H9 (cell line): ENCODE measurements around the gene DOLPP1. TPM values are rescaled to one million over a fixed set of nuclear protein-coding genes. Genes with fewer than 3 reads are reported as not detected.

ENCODE experiments used
- DNase-seq: peaks from one replicate; pipeline ENCODE4 v3.0.0-alpha.2; 2017
- H2AFZ ChIP-seq: one replicate; pipeline ENCODE4 v1.6.1; 2013; ENCODE audit warnings: mild to moderate bottlenecking, low read length, control low read depth, moderate library complexity
- H2AK5ac ChIP-seq: 2 replicates; pipeline ENCODE4 v1.6.1; 2013; ENCODE audit warnings: low read length, control low read depth, mixed read lengths; ENCODE audit not compliant: insufficient read length
- H2BK120ac ChIP-seq: one replicate; pipeline ENCODE4 v1.6.1; 2013; ENCODE audit warnings: low read depth, mild to moderate bottlenecking, low read length, control low read depth, inconsistent platforms; ENCODE audit not compliant: poor library complexity, severe bottlenecking
- H2BK12ac ChIP-seq: 2 replicates; pipeline ENCODE4 v1.6.1; 2013; ENCODE audit warnings: low read length, control low read depth, mixed read lengths, low read depth; ENCODE audit not compliant: insufficient read length
- H2BK15ac ChIP-seq: 2 replicates; pipeline ENCODE4 v1.6.1; 2013; ENCODE audit warnings: low read depth, low read length, control low read depth
- H2BK20ac ChIP-seq: one replicate; pipeline ENCODE4 v1.6.1; 2013; ENCODE audit warnings: low read depth, mild to moderate bottlenecking, low read length, control low read depth, inconsistent platforms; ENCODE audit not compliant: poor library complexity, severe bottlenecking
- H2BK5ac ChIP-seq: 2 replicates; pipeline ENCODE4 v1.6.1; 2013; ENCODE audit warnings: low read length, control low read depth, mixed read lengths; ENCODE audit not compliant: insufficient read length
- H3K14ac ChIP-seq: 2 replicates; pipeline ENCODE4 v1.6.1; 2013; ENCODE audit warnings: low read length, control low read depth; ENCODE audit not compliant: insufficient read depth
- H3K18ac ChIP-seq: 2 replicates; pipeline ENCODE4 v1.6.1; 2013; ENCODE audit warnings: low read depth, mild to moderate bottlenecking, mixed read lengths, low read length, control low read depth; ENCODE audit not compliant: insufficient read length
- H3K23ac ChIP-seq: 2 replicates; pipeline ENCODE4 v1.6.1; 2013; ENCODE audit warnings: low read length, control low read depth, mixed read lengths, low read depth; ENCODE audit not compliant: insufficient read length
- H3K23me2 ChIP-seq: 2 replicates; pipeline ENCODE4 v1.6.1; 2013; ENCODE audit warnings: low read depth, mild to moderate bottlenecking, mixed read lengths, low read length, control low read depth; ENCODE audit not compliant: insufficient read length, poor library complexity, severe bottlenecking
- H3K27ac ChIP-seq: 2 replicates; pipeline ENCODE4 v1.5.1; 2013; ENCODE audit warnings: low read length, control low read depth, mixed read lengths, low read depth; ENCODE audit not compliant: insufficient read length
- H3K27me3 ChIP-seq: 2 replicates; pipeline ENCODE4 v1.6.1; 2013; ENCODE audit warnings: low read length, control low read depth, inconsistent platforms; ENCODE audit not compliant: insufficient read depth
- H3K4ac ChIP-seq: 2 replicates; pipeline ENCODE4 v1.6.1; 2013; ENCODE audit warnings: low read depth, mild to moderate bottlenecking, control low read depth, inconsistent platforms, low read length, moderate library complexity
- H3K4me1 ChIP-seq: 2 replicates; pipeline ENCODE4 v1.6.1; 2013; ENCODE audit warnings: low read length, control low read depth, inconsistent platforms; ENCODE audit not compliant: insufficient read depth
- H3K4me2 ChIP-seq: 2 replicates; pipeline ENCODE4 v1.6.1; 2013; ENCODE audit warnings: low read length, control low read depth, mixed read lengths; ENCODE audit not compliant: insufficient read length, insufficient read depth
- H3K56ac ChIP-seq: 2 replicates; pipeline ENCODE4 v1.6.1; 2013; ENCODE audit warnings: low read depth, mild to moderate bottlenecking, mixed read lengths, low read length, control low read depth; ENCODE audit not compliant: insufficient read length
- H3K79me1 ChIP-seq: 2 replicates; pipeline ENCODE4 v1.6.1; 2013; ENCODE audit warnings: low read depth, mild to moderate bottlenecking, moderate library complexity, low read length, control low read depth, inconsistent platforms; ENCODE audit not compliant: insufficient read depth, poor library complexity, severe bottlenecking
- H3K79me2 ChIP-seq: 2 replicates; pipeline ENCODE4 v1.6.1; 2013; ENCODE audit warnings: low read length, control low read depth, inconsistent platforms; ENCODE audit not compliant: insufficient read depth
- H3K9ac ChIP-seq: 2 replicates; pipeline ENCODE4 v1.6.1; 2013; ENCODE audit warnings: low read length, control low read depth, mixed read lengths; ENCODE audit not compliant: insufficient read length; ENCODE audit errors: extremely low read depth
- H3K9me3 ChIP-seq: one replicate; pipeline ENCODE4 v1.6.1; 2013; ENCODE audit warnings: low read depth, low read length, inconsistent platforms; ENCODE audit not compliant: control insufficient read depth
- H3T11ph ChIP-seq: one replicate; pipeline ENCODE4 v1.6.1; 2013; ENCODE audit warnings: mild to moderate bottlenecking, low read length, control low read depth, inconsistent platforms
- H4K20me1 ChIP-seq: one replicate; pipeline ENCODE4 v1.6.1; 2013; ENCODE audit not compliant: control insufficient read depth, insufficient read length, insufficient read depth
- H4K5ac ChIP-seq: 2 replicates; pipeline ENCODE4 v1.6.1; 2013; ENCODE audit warnings: low read depth, mild to moderate bottlenecking, mixed read lengths, low read length, control low read depth; ENCODE audit not compliant: insufficient read length
- H4K8ac ChIP-seq: replicated peaks from 2 replicates; pipeline ENCODE4 v1.6.1; 2013; ENCODE audit warnings: low read length, control low read depth, mixed read lengths, low read depth; ENCODE audit not compliant: insufficient read length
- H4K91ac ChIP-seq: 2 replicates; pipeline ENCODE4 v1.6.1; 2013; ENCODE audit warnings: low read depth, mild to moderate bottlenecking, moderate library complexity, mixed read lengths, low read length, control low read depth; ENCODE audit not compliant: insufficient read length
- H3K27ac Mint-ChIP-seq, 3 experiments: 2 replicates in 2 of 3; 3 replicates in 1 of 3; pipeline ENCODE4 v1.8.0; 2020 to 2021; ENCODE audit warnings: mixed read lengths in 3 of 3, mild to moderate bottlenecking in 1 of 3, moderate library complexity in 1 of 3
- H3K27me3 Mint-ChIP-seq: 2 replicates; pipeline ENCODE4 v1.8.0; 2021; ENCODE audit warnings: low read depth, mild to moderate bottlenecking, moderate library complexity, mixed read lengths
- H3K36me3 Mint-ChIP-seq, 3 experiments: 2 replicates in 2 of 3; 3 replicates in 1 of 3; pipeline ENCODE4 v1.8.0; 2020 to 2021; ENCODE audit warnings: low read depth in 3 of 3, mixed read lengths in 3 of 3; ENCODE audit not compliant: insufficient read depth in 1 of 3
- H3K4me1 Mint-ChIP-seq, 2 experiments: 2 replicates each; pipeline ENCODE4 v1.8.0; 2020; ENCODE audit warnings: mixed read lengths in 2 of 2
- H3K4me3 Mint-ChIP-seq, 2 experiments: 2 replicates in 1 of 2; 3 replicates in 1 of 2; pipeline ENCODE4 v1.8.0; 2020 to 2021; ENCODE audit warnings: mild to moderate bottlenecking in 2 of 2, mixed read lengths in 2 of 2, moderate library complexity in 1 of 2
- H3K9me3 Mint-ChIP-seq, 2 experiments: 2 replicates in 1 of 2; 3 replicates in 1 of 2; pipeline ENCODE4 v1.8.0; 2020; ENCODE audit warnings: mild to moderate bottlenecking in 2 of 2, mixed read lengths in 2 of 2, moderate library complexity in 1 of 2
- CTCF ChIP-seq: fragments of 200-600 bp; sonication (generic); conservative IDR thresholded peaks from 3 replicates; pipeline ENCODE4 v1.8.0; 2021; ENCODE audit warnings: antibody characterized with exemption, mild to moderate bottlenecking
- WGBS: extraction: QIAGEN DNeasy Blood & Tissue Kit; methylation state at CpG from one replicate; pipeline ENCODE4 v1.1.7; 2013; ENCODE audit warnings: missing lambda C conversion rate, low lambda C conversion rate, mixed read lengths; ENCODE audit not compliant: insufficient read length; ENCODE audit errors: extremely low coverage; 5-methylcytosine and 5-hydroxymethylcytosine counted together
- total RNA-seq: library from RNA; stranded (reverse); gene quantifications from 2 replicates; pipeline ENCODE4 v1.2.1, GENCODE V29; 2021

DOLPP1 gene
- total RNA-seq, 1 experiment from 2014 or later = 42.6 TPM

GRCh38 chr9:129108083-129108804 lies 27.3 kb downstream of the DOLPP1 start:
- Histone ChIP-seq H3K14ac (no peak overlapping the region; the same call in 1 of the 2 replicates), H2BK12ac (no peak overlapping the region), H3K18ac (no peak overlapping the region), H3K27ac (no peak overlapping the region), H2BK5ac (no peak overlapping the region), H3K23me2 (peaks cover 12% of the 10 kb centered on the region), H3K79me1 (no peaks in the 10 kb centered on the region), H2BK120ac (no peak overlapping the region), H2BK15ac (no peak overlapping the region), H3K9me3 (no peaks in the 10 kb centered on the region), H2AFZ (no peak overlapping the region), H3K9ac (no peak overlapping the region), H4K91ac (no peak overlapping the region), H3K4me1 (no peaks in the 10 kb centered on the region), H2BK20ac (no peak overlapping the region), H3K4ac (no peak overlapping the region), H4K5ac (no peak overlapping the region), H3T11ph (no peak overlapping the region), H3K79me2 (peaks cover 2% of the 10 kb centered on the region; the same call in 1 of the 2 replicates), H4K8ac (no peak overlapping the region), H3K23ac (no peak overlapping the region), H3K56ac (no peak overlapping the region), H3K4me2 (no peak overlapping the region), H4K20me1 (no peaks in the 10 kb centered on the region), H3K27me3 (no peaks in the 10 kb centered on the region; the same call in 1 of the 2 replicates), H2AK5ac (no peak overlapping the region)
- H3K9me3 Mint-ChIP-seq = no peaks in the 10 kb centered on the region
- DNase-seq = no peak
- no peak for TF ChIP-seq CTCF
- peaks cover 9 to 17% of the 10 kb centered on the region in 2 experiments for H3K4me1 Mint-ChIP-seq
- WGBS = no CpG with 5 or more reads among the region's 13 CpGs
- no peak overlapping the region for H3K27ac Mint-ChIP-seq
- peaks cover 0 to 4% (median 0%) of the 10 kb centered on the region in 3 experiments; a peak in 1 of 7 replicates for H3K36me3 Mint-ChIP-seq
- peaks cover 29% of the 10 kb centered on the region for H3K27me3 Mint-ChIP-seq
- H3K4me3 Mint-ChIP-seq = no peak overlapping the region; a peak in 2 of 5 replicates
